OCI-LY1 (cell line): ENCODE results near the gene DFFB.

Experiments used
- H2AFZ ChIP-seq: fragments of 200-600 bp; sonication (generic), shearing (Covaris generic); 2 replicates; pipeline ENCODE4 v1.6.0; 2014; ENCODE audit warnings: antibody characterized with exemption, mild to moderate bottlenecking, low read length
- H3F3A ChIP-seq: fragments of 200-600 bp; sonication (generic), shearing (Covaris generic); 2 replicates; pipeline ENCODE4 v1.6.0; 2014; ENCODE audit warnings: mild to moderate bottlenecking, antibody characterized with exemption, low read length, moderate library complexity; ENCODE audit not compliant: insufficient read depth
- H3K27ac ChIP-seq: fragments of 200-600 bp; sonication (generic); 2 replicates; pipeline ENCODE4 v1.5.1; 2014; ENCODE audit warnings: low read length, mixed run types, mild to moderate bottlenecking, low read depth; ENCODE audit not compliant: poor library complexity, severe bottlenecking
- H3K27me3 ChIP-seq: fragments of 200-600 bp; sonication (generic); 2 replicates; pipeline ENCODE4 v1.6.0; 2014; ENCODE audit warnings: antibody characterized with exemption, mild to moderate bottlenecking, low read length, moderate library complexity; ENCODE audit not compliant: insufficient read depth
- H3K36me3 ChIP-seq: fragments of 200-600 bp; sonication (generic); 2 replicates; pipeline ENCODE4 v1.6.1; 2014; ENCODE audit warnings: mild to moderate bottlenecking, antibody characterized with exemption, low read length, moderate library complexity, mixed read lengths; ENCODE audit not compliant: insufficient read depth
- H3K4me1 ChIP-seq: fragments of 200-600 bp; sonication (generic); 2 replicates; pipeline ENCODE4 v1.5.1; 2014; ENCODE audit warnings: mild to moderate bottlenecking, low read length, moderate library complexity; ENCODE audit not compliant: insufficient read depth, severe bottlenecking
- H3K4me2 ChIP-seq: fragments of 200-600 bp; sonication (generic), shearing (Covaris generic); 2 replicates; pipeline ENCODE4 v1.6.1; 2014; ENCODE audit warnings: low read length
- H3K4me3 ChIP-seq: fragments of 200-600 bp; sonication (generic); 2 replicates; pipeline ENCODE4 v1.5.1; 2014; ENCODE audit warnings: low read length, low read depth, mild to moderate bottlenecking, mixed read lengths; ENCODE audit not compliant: poor library complexity, severe bottlenecking
- H3K79me2 ChIP-seq: fragments of 200-600 bp; shearing (Covaris generic); 2 replicates; pipeline ENCODE4 v1.6.1; 2016; ENCODE audit warnings: mixed run types, low read length, mixed read lengths; ENCODE audit not compliant: insufficient read depth
- H3K9ac ChIP-seq: fragments of 200-600 bp; sonication (generic), shearing (Covaris generic); 2 replicates; pipeline ENCODE4 v1.6.1; 2014; ENCODE audit warnings: mild to moderate bottlenecking, low read length, mixed read lengths
- H3K9me2 ChIP-seq: fragments of 200-600 bp; sonication (generic), shearing (Covaris generic); 2 replicates; pipeline ENCODE4 v1.6.1; 2014; ENCODE audit warnings: low read depth, mild to moderate bottlenecking, low read length, mixed read lengths
- H3K9me3 ChIP-seq: fragments of 200-600 bp; shearing (Covaris generic); 2 replicates; pipeline ENCODE4 v1.6.1; 2014; ENCODE audit warnings: low read length, mixed read lengths
- H4K20me1 ChIP-seq: fragments of 200-600 bp; sonication (generic), shearing (Covaris generic); 2 replicates; pipeline ENCODE4 v1.6.0; 2016; ENCODE audit warnings: mild to moderate bottlenecking, low read length; ENCODE audit not compliant: insufficient read depth
- EZH2 ChIP-seq: fragments of 200-600 bp; sonication (generic), shearing (Covaris generic); IDR thresholded peaks from 2 replicates; pipeline ENCODE4 v1.8.0; 2017; ENCODE audit warnings: borderline replicate concordance, mixed run types, mild to moderate bottlenecking, antibody characterized with exemption, low read length, moderate library complexity, mixed read lengths
- TF ChIP-seq, protein P1 (sequence below): fragments of 200-600 bp; sonication (generic), shearing (Covaris generic); IDR thresholded peaks from 2 replicates; pipeline ENCODE4 v1.5.1; 2017; ENCODE audit warnings: mild to moderate bottlenecking, antibody characterized with exemption, low read length, moderate library complexity, mixed read lengths

Gene DFFB

DNA sequence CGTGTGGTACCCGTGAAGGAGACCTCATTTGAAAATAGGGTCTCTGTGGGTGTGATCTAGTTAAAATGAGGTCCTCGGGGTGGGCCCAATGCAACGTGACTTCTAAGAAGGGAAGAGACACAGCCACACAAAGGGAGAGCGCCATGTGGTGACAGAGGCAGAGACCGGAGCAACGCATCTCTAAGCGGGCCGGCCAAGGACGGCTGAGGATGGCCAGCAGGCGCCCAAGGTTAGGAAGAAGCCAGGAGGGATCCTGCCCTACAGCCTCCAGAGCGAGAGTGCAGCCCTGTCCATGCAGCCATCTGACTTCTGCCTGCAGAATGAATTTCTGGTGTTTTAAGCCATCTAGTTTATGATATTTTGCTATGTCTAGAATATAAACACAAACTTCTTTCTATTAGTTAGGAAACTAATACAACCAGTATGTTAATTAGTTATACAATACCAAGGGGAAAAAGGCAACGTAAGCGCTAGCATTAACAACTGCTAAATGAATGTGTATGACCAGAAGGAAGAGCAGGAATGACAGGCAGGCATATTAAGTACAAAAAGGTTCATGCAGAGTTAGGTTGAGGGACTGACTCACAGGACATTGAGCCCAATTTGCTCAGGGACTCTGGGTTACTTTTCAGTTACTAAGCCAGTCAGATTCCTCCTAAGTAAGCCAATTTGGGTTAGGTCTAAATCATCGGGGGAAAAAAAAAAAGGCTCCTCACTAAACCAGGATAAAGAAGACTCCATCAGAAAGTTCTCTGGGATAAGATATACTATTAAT lies 4.4 kb upstream of the DFFB start:
- Histone ChIP-seq H3K4me1 (peaks cover 16% of the 10 kb centered on the region), H3K4me3 (no peak overlapping the region), H3K79me2 (peaks cover 29% of the 10 kb centered on the region), H3K27ac (no peak overlapping the region), H2AFZ (no peak overlapping the region), H3K4me2 (no peak overlapping the region), H3F3A (no peaks in the 10 kb centered on the region), H3K9me3 (no peaks in the 10 kb centered on the region), H3K9me2 (no peaks in the 10 kb centered on the region), H4K20me1 (no peaks in the 10 kb centered on the region), H3K36me3 (peaks cover 39% of the 10 kb centered on the region; the same call in 1 of the 2 replicates), H3K27me3 (no peaks in the 10 kb centered on the region), H3K9ac (no peak overlapping the region)
- TF ChIP-seq, protein P1, sequence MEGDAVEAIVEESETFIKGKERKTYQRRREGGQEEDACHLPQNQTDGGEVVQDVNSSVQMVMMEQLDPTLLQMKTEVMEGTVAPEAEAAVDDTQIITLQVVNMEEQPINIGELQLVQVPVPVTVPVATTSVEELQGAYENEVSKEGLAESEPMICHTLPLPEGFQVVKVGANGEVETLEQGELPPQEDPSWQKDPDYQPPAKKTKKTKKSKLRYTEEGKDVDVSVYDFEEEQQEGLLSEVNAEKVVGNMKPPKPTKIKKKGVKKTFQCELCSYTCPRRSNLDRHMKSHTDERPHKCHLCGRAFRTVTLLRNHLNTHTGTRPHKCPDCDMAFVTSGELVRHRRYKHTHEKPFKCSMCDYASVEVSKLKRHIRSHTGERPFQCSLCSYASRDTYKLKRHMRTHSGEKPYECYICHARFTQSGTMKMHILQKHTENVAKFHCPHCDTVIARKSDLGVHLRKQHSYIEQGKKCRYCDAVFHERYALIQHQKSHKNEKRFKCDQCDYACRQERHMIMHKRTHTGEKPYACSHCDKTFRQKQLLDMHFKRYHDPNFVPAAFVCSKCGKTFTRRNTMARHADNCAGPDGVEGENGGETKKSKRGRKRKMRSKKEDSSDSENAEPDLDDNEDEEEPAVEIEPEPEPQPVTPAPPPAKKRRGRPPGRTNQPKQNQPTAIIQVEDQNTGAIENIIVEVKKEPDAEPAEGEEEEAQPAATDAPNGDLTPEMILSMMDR = no peak
- TF ChIP-seq EZH2 = no peak

DNA sequence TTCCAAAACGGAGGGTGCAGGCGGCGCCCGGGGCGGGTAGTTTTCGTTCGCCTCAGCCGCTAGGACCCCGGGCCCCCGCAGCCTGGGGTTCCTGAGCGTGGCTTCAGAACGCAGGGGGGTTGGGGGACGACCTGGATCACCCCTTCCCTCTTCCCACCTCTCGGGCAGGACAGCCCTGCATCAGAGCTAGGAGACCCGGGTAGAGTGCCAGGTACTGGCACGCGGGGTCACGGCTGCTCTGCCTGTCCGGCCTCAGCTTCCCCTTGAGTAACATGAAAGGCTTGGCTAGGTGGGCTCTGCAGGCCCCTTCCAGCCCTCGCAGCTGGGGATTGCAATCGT lies 484 bp downstream of the DFFB start:
- peak overlapping the region; percentile 74 for H3K4me3 ChIP-seq
- H3K27ac ChIP-seq = peak overlapping the region; percentile 54
- peak overlapping the region; percentile 70 for H3K4me2 ChIP-seq
- no peaks in the 10 kb centered on the region for H3K27me3 ChIP-seq
- H3K79me2 ChIP-seq = peaks cover 35% of the 10 kb centered on the region
- TF ChIP-seq, protein P1 = no peak
- no peak for TF ChIP-seq EZH2
- no peaks in the 10 kb centered on the region for H4K20me1 ChIP-seq
- no peaks in the 10 kb centered on the region for H3K9me2 ChIP-seq
- no peaks in the 10 kb centered on the region for H3F3A ChIP-seq
- no peaks in the 10 kb centered on the region for H3K9me3 ChIP-seq
- peaks cover 32% of the 10 kb centered on the region for H3K36me3 ChIP-seq
- H3K9ac ChIP-seq = peak overlapping the region; percentile 74
- no peak overlapping the region for H2AFZ ChIP-seq
- peaks cover 33% of the 10 kb centered on the region for H3K4me1 ChIP-seq

DNA sequence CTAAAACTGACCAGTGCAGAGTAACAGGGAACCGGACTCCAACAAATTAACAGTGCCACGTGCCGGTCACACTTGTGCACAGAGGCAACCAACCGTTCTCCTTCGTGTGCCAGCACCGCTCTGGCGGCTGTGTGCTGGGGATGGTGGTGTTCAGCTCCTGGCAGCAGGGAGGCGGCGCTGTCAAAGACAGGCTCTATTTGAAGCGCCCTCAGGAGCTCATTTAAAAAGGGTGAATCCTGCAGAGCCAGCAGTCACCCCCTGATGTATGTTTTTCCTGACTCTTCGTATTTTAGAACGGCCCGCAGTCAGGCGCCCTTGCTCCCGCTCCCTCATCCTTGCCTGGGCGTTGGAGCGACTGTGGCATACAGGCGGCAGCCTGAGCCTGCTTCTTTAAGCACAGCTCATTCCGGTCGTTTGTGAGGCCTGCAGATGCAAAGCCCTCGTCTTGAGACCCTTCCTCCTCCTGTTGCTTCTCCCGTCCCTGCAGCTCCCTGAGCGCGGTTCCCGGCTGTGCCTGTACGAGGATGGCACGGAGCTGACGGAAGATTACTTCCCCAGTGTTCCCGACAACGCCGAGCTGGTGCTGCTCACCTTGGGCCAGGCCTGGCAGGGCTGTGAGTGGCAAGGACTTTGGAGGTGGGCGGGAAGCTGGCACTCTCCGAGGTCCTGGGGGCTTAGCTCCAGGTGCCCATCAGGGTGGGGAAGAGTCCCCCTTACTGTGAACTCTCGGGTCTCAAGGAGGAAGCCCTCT lies 1.1 kb downstream of the DFFB start:
- TF ChIP-seq, protein P1 = peak; percentile 53
- no peak for TF ChIP-seq EZH2
- Histone ChIP-seq H3K4me1 (peaks cover 33% of the 10 kb centered on the region), H3K4me3 (peak overlapping the region; percentile 74), H3K9me3 (no peaks in the 10 kb centered on the region), H3K27ac (peak overlapping the region; percentile 54), H3F3A (no peaks in the 10 kb centered on the region), H2AFZ (no peak overlapping the region), H3K4me2 (peak overlapping the region; percentile 70), H3K9ac (peak overlapping the region; percentile 74), H3K36me3 (peaks cover 35% of the 10 kb centered on the region), H4K20me1 (no peaks in the 10 kb centered on the region), H3K27me3 (no peaks in the 10 kb centered on the region), H3K9me2 (no peaks in the 10 kb centered on the region), H3K79me2 (peaks cover 32% of the 10 kb centered on the region)
